Measurements from ENCODE around the gene MICU1. TPM values are rescaled to one million over a fixed set of nuclear protein-coding genes. Genes with fewer than 3 reads are reported as not detected.
"Not testable (repeated sequence)": the region's sequence is repeated elsewhere in the genome, so short reads cannot be mapped to it uniquely, and the experiment has no call there.

Gene MICU1
- total RNA-seq, 1 donor from 2014 or later: 37.4 TPM

GRCh38 chr10:72414642-72415041, 211.2 kb downstream of the MICU1 start:
- no peak for TF ChIP-seq CTCF (IDR thresholded peaks at IDR 0.05; ENCODE audit: borderline replicate concordance)
- Histone ChIP-seq H3K36me3 (peaks cover 30% of the 10 kb centered on the region), H3K9me3 (replicated peaks) (peaks cover 14% of the 10 kb centered on the region), H3K27me3 (ENCODE audit: low read depth) (no peaks in the 10 kb centered on the region), H3K27ac (replicated peaks) (no peak overlapping the region), H3K4me1 (no peaks in the 10 kb centered on the region), H3K4me3 (no peak overlapping the region)
- DNase-seq: no peak
- intact Hi-C loops (cut with micrococcal nuclease): no loop called here

GRCh38 chr10:72409167-72409566, 216.7 kb downstream of the MICU1 start:
- Histone ChIP-seq H3K27me3 (ENCODE audit: low read depth) (no peaks in the 10 kb centered on the region), H3K4me3 (no peak overlapping the region), H3K36me3 (peaks cover 20% of the 10 kb centered on the region), H3K4me1 (no peaks in the 10 kb centered on the region), H3K9me3 (replicated peaks) (peaks cover 7% of the 10 kb centered on the region), H3K27ac (replicated peaks) (no peak overlapping the region)
- no peak for DNase-seq
- intact Hi-C loops (cut with micrococcal nuclease): no loop called here
- no peak for TF ChIP-seq CTCF (IDR thresholded peaks at IDR 0.05; ENCODE audit: borderline replicate concordance)

GRCh38 chr10:72407927-72408600, 217.8 kb downstream of the MICU1 start:
- H3K36me3 ChIP-seq: peaks cover 12% of the 10 kb centered on the region
- no peaks in the 10 kb centered on the region for H3K4me1 ChIP-seq
- no peak for TF ChIP-seq CTCF (IDR thresholded peaks at IDR 0.05; ENCODE audit: borderline replicate concordance)
- H3K4me3 ChIP-seq: no peak overlapping the region
- intact Hi-C loops (cut with micrococcal nuclease): no loop called here
- no peaks in the 10 kb centered on the region for H3K27me3 ChIP-seq (ENCODE audit: low read depth)
- H3K27ac ChIP-seq (replicated peaks): no peak overlapping the region
- no peak for DNase-seq
- no peaks in the 10 kb centered on the region for H3K9me3 ChIP-seq (replicated peaks)

- no peak overlapping the region for H3K27ac ChIP-seq (replicated peaks)
- no peak for TF ChIP-seq CTCF (IDR thresholded peaks at IDR 0.05; ENCODE audit: borderline replicate concordance)
- H3K4me1 ChIP-seq: no peaks in the 10 kb centered on the region
- H3K27me3 ChIP-seq (ENCODE audit: low read depth): no peaks in the 10 kb centered on the region
- no peaks in the 10 kb centered on the region for H3K9me3 ChIP-seq (replicated peaks)
- peaks cover 12% of the 10 kb centered on the region for H3K36me3 ChIP-seq
- DNase-seq: no peak
- intact Hi-C loops (cut with micrococcal nuclease): no loop called here
- H3K4me3 ChIP-seq: no peak overlapping the region
These were observed 218.4 kb downstream of the MICU1 start for GRCh38 chr10:72407471-72407870.

GRCh38 chr10:72395581-72395980, 230.3 kb downstream of the MICU1 start:
- H3K27me3 ChIP-seq (ENCODE audit: low read depth); DNase-seq; intact Hi-C loops (cut with micrococcal nuclease); H3K9me3 ChIP-seq (replicated peaks); H3K4me3 ChIP-seq; H3K36me3 ChIP-seq; H3K27ac ChIP-seq (replicated peaks); H3K4me1 ChIP-seq: not testable (repeated sequence)

GRCh38 chr10:72392571-72392970, 233.3 kb downstream of the MICU1 start:
- no peak overlapping the region for H3K27ac ChIP-seq (replicated peaks)
- H3K36me3 ChIP-seq: no peaks in the 10 kb centered on the region
- no peaks in the 10 kb centered on the region for H3K4me1 ChIP-seq
- no peak for TF ChIP-seq CTCF (IDR thresholded peaks at IDR 0.05; ENCODE audit: borderline replicate concordance)
- no peak overlapping the region for H3K4me3 ChIP-seq
- peaks cover 3% of the 10 kb centered on the region for H3K9me3 ChIP-seq (replicated peaks)
- H3K27me3 ChIP-seq (ENCODE audit: low read depth): no peaks in the 10 kb centered on the region
- intact Hi-C loops (cut with micrococcal nuclease): no loop called here
- no peak for DNase-seq
